IPS-18a (cell line): Measurements from ENCODE around the gene ANKRD33B.

Source experiments
- H3K27ac ChIP-seq: one replicate; pipeline ENCODE4 v1.5.1; 2013; ENCODE audit warnings: low read length
- H3K27me3 ChIP-seq: one replicate; pipeline ENCODE4 v1.6.1; 2013; ENCODE audit warnings: mild to moderate bottlenecking, low read length; ENCODE audit not compliant: control insufficient read depth, insufficient read depth
- H3K36me3 ChIP-seq: one replicate; pipeline ENCODE4 v1.6.1; 2013; ENCODE audit warnings: low read depth, low read length; ENCODE audit not compliant: control insufficient read depth
- H3K4me1 ChIP-seq: one replicate; pipeline ENCODE4 v1.6.1; 2013; ENCODE audit warnings: low read depth, low read length; ENCODE audit not compliant: control insufficient read depth
- H3K4me3 ChIP-seq: one replicate; pipeline ENCODE4 v1.5.1; 2013; ENCODE audit warnings: low read length
- H3K9ac ChIP-seq: one replicate; pipeline ENCODE4 v1.6.1; 2013; ENCODE audit warnings: mild to moderate bottlenecking, low read length, moderate library complexity
- H3K9me3 ChIP-seq: one replicate; pipeline ENCODE4 v1.6.1; 2013; ENCODE audit warnings: low read depth, low read length; ENCODE audit not compliant: control insufficient read depth

ANKRD33B gene

DNA sequence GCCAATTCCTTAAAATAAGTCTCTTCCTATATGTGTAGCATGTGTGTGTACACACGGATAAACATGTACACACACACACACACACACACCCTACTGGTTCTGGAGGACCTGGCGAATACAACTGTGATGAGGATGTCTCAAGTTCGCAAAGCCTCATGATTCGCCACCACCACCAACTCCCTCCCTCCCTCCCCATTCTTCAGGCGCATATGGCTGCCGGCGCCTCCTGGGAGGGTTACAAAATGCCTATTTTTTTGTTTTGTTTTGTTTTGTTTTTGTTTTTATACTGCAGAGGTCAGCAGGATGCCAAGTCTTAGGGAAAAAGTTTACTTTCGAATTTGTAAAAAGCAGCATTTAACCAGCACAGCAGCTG is 109.1 kb downstream of the ANKRD33B start:
- Histone ChIP-seq H3K4me1 (no peaks in the 10 kb centered on the region), H3K27me3 (no peaks in the 10 kb centered on the region), H3K36me3 (no peaks in the 10 kb centered on the region), H3K4me3 (no peak overlapping the region), H3K9me3 (no peaks in the 10 kb centered on the region), H3K27ac (no peak overlapping the region), H3K9ac (no peak overlapping the region)

- no peaks in the 10 kb centered on the region for H3K9me3 ChIP-seq
- no peaks in the 10 kb centered on the region for H3K27me3 ChIP-seq
- no peak overlapping the region for H3K9ac ChIP-seq
- no peaks in the 10 kb centered on the region for H3K36me3 ChIP-seq
- no peak overlapping the region for H3K27ac ChIP-seq
- H3K4me3 ChIP-seq, result no peak overlapping the region
- H3K4me1 ChIP-seq, result no peaks in the 10 kb centered on the region
These were observed 109.5 kb downstream of the ANKRD33B start for GRCh38 chr5:10673407-10673806.

GRCh38 chr5:10674096-10674495 is 110.2 kb downstream of the ANKRD33B start:
- no peak overlapping the region for H3K9ac ChIP-seq

GRCh38 chr5:10674582-10674981 is 110.7 kb downstream of the ANKRD33B start:
- no peaks in the 10 kb centered on the region for H3K9me3 ChIP-seq
- H3K36me3 ChIP-seq, result peaks cover under 1% of the 10 kb centered on the region
- H3K27me3 ChIP-seq, result no peaks in the 10 kb centered on the region
- H3K27ac ChIP-seq, result no peak overlapping the region
- H3K4me1 ChIP-seq, result no peaks in the 10 kb centered on the region
- H3K9ac ChIP-seq, result no peak overlapping the region
- no peak overlapping the region for H3K4me3 ChIP-seq

More at GRCh38 chr5:10674096-10674495, 110.2 kb downstream of the ANKRD33B start:
- no peaks in the 10 kb centered on the region for H3K9me3 ChIP-seq
- no peak overlapping the region for H3K27ac ChIP-seq
- H3K27me3 ChIP-seq, result no peaks in the 10 kb centered on the region
- H3K36me3 ChIP-seq, result no peaks in the 10 kb centered on the region
- H3K4me3 ChIP-seq, result no peak overlapping the region
- H3K4me1 ChIP-seq, result no peaks in the 10 kb centered on the region

GRCh38 chr5:10675177-10675700 is 111.4 kb downstream of the ANKRD33B start:
- no peak overlapping the region for H3K9ac ChIP-seq
- no peaks in the 10 kb centered on the region for H3K27me3 ChIP-seq
- no peaks in the 10 kb centered on the region for H3K4me1 ChIP-seq
- peaks cover 3% of the 10 kb centered on the region for H3K36me3 ChIP-seq
- no peak overlapping the region for H3K27ac ChIP-seq
- H3K4me3 ChIP-seq, result no peak overlapping the region
- H3K9me3 ChIP-seq, result no peaks in the 10 kb centered on the region

DNA sequence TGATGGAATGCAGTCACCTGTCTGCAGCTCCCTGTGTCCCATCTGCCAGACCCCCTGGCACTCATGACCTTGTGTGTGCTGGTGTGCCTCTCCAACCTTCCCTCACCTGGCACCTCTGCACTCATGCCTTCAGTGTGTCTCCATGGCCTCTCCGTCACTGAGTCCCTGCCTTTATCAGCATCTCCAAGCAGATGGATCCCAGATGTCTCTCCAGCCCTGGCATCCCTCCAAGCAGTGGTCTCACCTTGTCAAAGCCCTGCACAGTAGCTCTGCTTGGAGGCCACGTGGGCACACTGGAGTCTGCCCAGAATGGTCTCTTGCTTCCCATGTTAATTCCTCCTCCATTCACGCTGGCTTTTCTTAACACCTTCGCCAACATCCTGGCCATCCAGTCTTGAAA is 112.4 kb downstream of the ANKRD33B start:
- no peak overlapping the region for H3K4me3 ChIP-seq
- no peaks in the 10 kb centered on the region for H3K27me3 ChIP-seq
- no peak overlapping the region for H3K9ac ChIP-seq
- no peaks in the 10 kb centered on the region for H3K9me3 ChIP-seq
- no peak overlapping the region for H3K27ac ChIP-seq
- peaks cover 3% of the 10 kb centered on the region for H3K36me3 ChIP-seq
- no peaks in the 10 kb centered on the region for H3K4me1 ChIP-seq

- no peak overlapping the region for H3K4me3 ChIP-seq
- no peak overlapping the region for H3K27ac ChIP-seq
- no peaks in the 10 kb centered on the region for H3K27me3 ChIP-seq
- no peaks in the 10 kb centered on the region for H3K9me3 ChIP-seq
- H3K36me3 ChIP-seq, result peaks cover 3% of the 10 kb centered on the region
- no peaks in the 10 kb centered on the region for H3K4me1 ChIP-seq
- H3K9ac ChIP-seq, result no peak overlapping the region
These were observed 113.1 kb downstream of the ANKRD33B start for GRCh38 chr5:10676946-10677345.

- no peaks in the 10 kb centered on the region for H3K27me3 ChIP-seq
- no peak overlapping the region for H3K9ac ChIP-seq
- peaks cover 3% of the 10 kb centered on the region for H3K36me3 ChIP-seq
- H3K9me3 ChIP-seq, result no peaks in the 10 kb centered on the region
- H3K27ac ChIP-seq, result no peak overlapping the region
- H3K4me3 ChIP-seq, result no peak overlapping the region
- no peaks in the 10 kb centered on the region for H3K4me1 ChIP-seq
These were observed 113.7 kb downstream of the ANKRD33B start for GRCh38 chr5:10677533-10677932.

- Histone ChIP-seq H3K4me3 (no peak overlapping the region), H3K27ac (no peak overlapping the region), H3K4me1 (no peaks in the 10 kb centered on the region), H3K36me3 (peaks cover 3% of the 10 kb centered on the region), H3K9me3 (no peaks in the 10 kb centered on the region), H3K9ac (no peak overlapping the region), H3K27me3 (no peaks in the 10 kb centered on the region)
These were observed 114.4 kb downstream of the ANKRD33B start for GRCh38 chr5:10678244-10678643.

DNA sequence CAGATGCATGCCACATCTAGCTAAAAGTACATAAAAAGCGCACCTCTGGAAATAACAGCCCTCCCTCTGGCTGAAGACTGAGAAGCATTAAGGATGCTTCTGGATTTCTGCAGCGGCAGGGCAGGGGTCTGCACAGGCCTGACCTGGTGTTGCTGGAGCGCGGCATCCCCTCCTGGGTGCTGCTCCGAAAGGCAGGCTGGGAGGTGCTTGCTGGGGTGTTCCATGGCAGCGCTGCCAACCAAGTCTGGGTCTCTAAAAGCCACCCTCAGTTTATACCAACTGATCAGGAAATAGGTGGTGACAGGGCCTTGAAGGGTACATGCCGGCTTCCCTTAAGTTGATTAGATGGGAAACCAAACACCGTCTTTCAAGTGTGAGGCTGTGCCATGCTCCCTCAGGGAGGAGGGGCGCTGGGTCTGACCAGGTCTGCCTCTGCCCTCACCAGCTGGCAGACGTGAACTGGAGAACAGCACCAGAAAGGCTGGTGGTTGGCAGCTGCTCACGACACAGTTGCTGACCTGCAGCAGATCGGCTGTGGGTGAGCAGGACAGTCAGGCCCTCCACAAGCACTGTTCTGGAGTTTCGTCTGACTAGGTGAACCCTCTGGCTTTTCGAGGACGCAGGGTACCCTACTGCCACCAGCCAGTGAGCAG is 115.6 kb downstream of the ANKRD33B start:
- H3K9ac ChIP-seq, result no peak overlapping the region
- H3K4me3 ChIP-seq, result no peak overlapping the region
- H3K27ac ChIP-seq, result no peak overlapping the region
- H3K9me3 ChIP-seq, result no peaks in the 10 kb centered on the region
- H3K4me1 ChIP-seq, result no peaks in the 10 kb centered on the region
- H3K36me3 ChIP-seq, result peaks cover 3% of the 10 kb centered on the region
- no peaks in the 10 kb centered on the region for H3K27me3 ChIP-seq

- Histone ChIP-seq H3K27ac (no peak overlapping the region), H3K4me3 (no peak overlapping the region), H3K36me3 (peaks cover 3% of the 10 kb centered on the region), H3K27me3 (no peaks in the 10 kb centered on the region), H3K4me1 (peaks cover 14% of the 10 kb centered on the region), H3K9me3 (no peaks in the 10 kb centered on the region), H3K9ac (no peak overlapping the region)
These were observed 117.1 kb downstream of the ANKRD33B start for GRCh38 chr5:10680876-10681481.
